ENCODE measurements around the gene COTL1.

The COTL1 gene

GRCh38 chr16:84648595-84649510 lies 31.0 kb upstream of the COTL1 start:
- Histone ChIP-seq H4K8ac (ENCODE audit: low read depth, low read length) (no peak overlapping the region), H2BK15ac (replicated peaks; ENCODE audit: low read depth) (no peak overlapping the region), H2BK120ac (ENCODE audit: low read depth, low read length) (no peak overlapping the region), H3K56ac (ENCODE audit: low read length) (peak overlapping the region; percentile 83), H3K4ac (ENCODE audit: low read depth, low read length) (no peak overlapping the region), H3K4me2 (ENCODE audit: low read length) (peak overlapping the region; percentile 44), H2BK5ac (ENCODE audit: low read length) (no peak overlapping the region), H3K9ac (ENCODE audit: low read length) (peak overlapping the region; percentile 77), H3K79me1 (ENCODE audit: low read length) (no peaks in the 10 kb centered on the region), H2AK5ac (ENCODE audit: low read length) (no peak overlapping the region), H3K27ac (ENCODE audit: low read depth, low read length) (no peak overlapping the region), H3K4me1 (ENCODE audit: control insufficient read depth, low read depth, low read length) (no peaks in the 10 kb centered on the region), H3K18ac (ENCODE audit: low read length) (peak overlapping the region; percentile 88), H3K36me3 (ENCODE audit: control insufficient read depth, insufficient read depth, low read length) (no peaks in the 10 kb centered on the region), H4K5ac (ENCODE audit: low read length) (no peak overlapping the region), H3K4me3 (ENCODE audit: low read length) (peak overlapping the region; percentile 3), H3K79me2 (ENCODE audit: control insufficient read depth, insufficient read depth, low read length) (no peaks in the 10 kb centered on the region), H3K23ac (ENCODE audit: low read length) (peak overlapping the region; percentile 69), H3K27me3 (ENCODE audit: insufficient read depth, low read length, poor library complexity) (no peaks in the 10 kb centered on the region)
- no peak for DNase-seq
- WGBS (ENCODE audit: extremely low coverage, insufficient coverage, low lambda C conversion rate), result no CpG with 5 or more reads among the region's 96 CpGs

DNA sequence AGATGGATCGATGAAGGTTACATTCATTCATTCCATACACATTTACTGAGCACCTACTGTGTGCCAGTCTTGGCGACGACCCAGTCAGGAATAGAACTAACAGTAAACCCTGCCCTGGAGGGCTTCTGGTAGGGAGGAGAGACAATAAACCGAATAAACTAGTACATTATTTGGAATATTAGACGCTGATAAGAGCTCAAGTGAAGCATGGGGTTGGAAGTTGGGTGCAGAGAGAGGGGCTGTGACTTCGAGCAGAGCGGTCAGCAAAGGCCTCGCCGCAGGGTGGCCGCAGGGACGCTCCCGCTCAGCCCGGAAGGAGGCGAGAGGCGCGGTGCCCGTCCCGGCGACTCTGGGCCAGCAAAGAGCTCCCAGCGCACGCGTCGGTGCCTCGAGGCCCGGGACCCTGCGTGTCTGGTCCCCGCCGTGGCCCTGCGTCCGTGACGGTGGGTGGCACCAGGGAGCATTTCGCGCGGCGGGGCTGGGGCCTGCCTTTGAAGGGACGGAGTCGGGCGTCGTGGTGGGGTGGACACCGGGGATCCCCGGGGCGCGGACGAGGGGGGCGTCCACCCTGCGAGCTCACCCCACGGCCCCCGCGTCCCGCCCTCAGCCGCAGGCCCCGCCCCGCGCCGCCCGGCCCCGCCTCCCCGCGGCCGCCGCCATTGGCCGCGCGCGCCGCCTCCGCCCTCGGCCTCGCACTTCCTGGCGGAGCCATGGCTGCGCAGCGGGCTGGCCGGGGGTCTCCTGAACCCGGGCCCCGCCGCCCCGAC lies 30.1 kb upstream of the COTL1 start, which contains the start of gene KLHL36:
Gene KLHL36, plus strand, starts transcription at position 684 of the 767 bp plus-strand sequence. CDS start 2,357 bp downstream, outside the sequence.
- Histone ChIP-seq H2BK120ac (ENCODE audit: low read depth, low read length) (no peak within 1 kb of the TSS), H3K56ac (ENCODE audit: low read length) (peak within 1 kb of the TSS; percentile 92), H3K18ac (ENCODE audit: low read length) (peak within 1 kb of the TSS; percentile 88), H3K4ac (ENCODE audit: low read depth, low read length) (no peak within 1 kb of the TSS), H3K79me1 (ENCODE audit: low read length) (no peaks in the 10 kb centered on the region), H3K4me3 (ENCODE audit: low read length) (peak within 1 kb of the TSS; percentile 58), H2BK5ac (ENCODE audit: low read length) (no peak within 1 kb of the TSS), H3K4me1 (ENCODE audit: control insufficient read depth, low read depth, low read length) (no peaks in the 10 kb centered on the region), H3K79me2 (ENCODE audit: control insufficient read depth, insufficient read depth, low read length) (no peaks in the 10 kb centered on the region), H3K4me2 (ENCODE audit: low read length) (peak within 1 kb of the TSS; percentile 84), H3K9ac (ENCODE audit: low read length) (peak within 1 kb of the TSS; percentile 83), H3K27me3 (ENCODE audit: insufficient read depth, low read length, poor library complexity) (no peaks in the 10 kb centered on the region), H3K23ac (ENCODE audit: low read length) (peak within 1 kb of the TSS; percentile 69), H4K8ac (ENCODE audit: low read depth, low read length) (no peak within 1 kb of the TSS), H3K27ac (ENCODE audit: low read depth, low read length) (no peak within 1 kb of the TSS), H4K5ac (ENCODE audit: low read length) (no peak within 1 kb of the TSS), H2AK5ac (ENCODE audit: low read length) (no peak within 1 kb of the TSS), H3K36me3 (ENCODE audit: control insufficient read depth, insufficient read depth, low read length) (no peaks in the 10 kb centered on the region), H2BK15ac (replicated peaks; ENCODE audit: low read depth) (no peak within 1 kb of the TSS)
- WGBS (ENCODE audit: extremely low coverage, insufficient coverage, low lambda C conversion rate), result no CpG with 5 or more reads among the region's 77 CpGs
- no peak for DNase-seq

- DNase-seq, result no peak
- no peak overlapping the region for H3K27ac ChIP-seq (ENCODE audit: low read depth, low read length)
- no peak overlapping the region for H3K23ac ChIP-seq (ENCODE audit: low read length)
- H3K4me1 ChIP-seq (ENCODE audit: control insufficient read depth, low read depth, low read length), result peaks cover 3% of the 10 kb centered on the region
- H3K27me3 ChIP-seq (ENCODE audit: insufficient read depth, low read length, poor library complexity), result no peaks in the 10 kb centered on the region
- H4K8ac ChIP-seq (ENCODE audit: low read depth, low read length), result no peak overlapping the region
- no peak overlapping the region for H2BK5ac ChIP-seq (ENCODE audit: low read length)
- no peaks in the 10 kb centered on the region for H3K36me3 ChIP-seq (ENCODE audit: control insufficient read depth, insufficient read depth, low read length)
- H3K18ac ChIP-seq (ENCODE audit: low read length), result no peak overlapping the region
- no peaks in the 10 kb centered on the region for H3K79me2 ChIP-seq (ENCODE audit: control insufficient read depth, insufficient read depth, low read length)
- no peak overlapping the region for H2AK5ac ChIP-seq (ENCODE audit: low read length)
- H2BK120ac ChIP-seq (ENCODE audit: low read depth, low read length), result no peak overlapping the region
- no peak overlapping the region for H4K5ac ChIP-seq (ENCODE audit: low read length)
- H3K4me2 ChIP-seq (ENCODE audit: low read length), result no peak overlapping the region
- no peak overlapping the region for H3K4ac ChIP-seq (ENCODE audit: low read depth, low read length)
- no peak overlapping the region for H2BK15ac ChIP-seq (replicated peaks; ENCODE audit: low read depth)
- H3K4me3 ChIP-seq (ENCODE audit: low read length), result no peak overlapping the region
- no peaks in the 10 kb centered on the region for H3K79me1 ChIP-seq (ENCODE audit: low read length)
- no CpG with 5 or more reads among the region's 4 CpGs for WGBS (ENCODE audit: extremely low coverage, insufficient coverage, low lambda C conversion rate)
- H3K56ac ChIP-seq (ENCODE audit: low read length), result no peak overlapping the region
- no peak overlapping the region for H3K9ac ChIP-seq (ENCODE audit: low read length)
Measured at GRCh38 chr16:84643674-84644073, 25.8 kb upstream of the COTL1 start.

DNA sequence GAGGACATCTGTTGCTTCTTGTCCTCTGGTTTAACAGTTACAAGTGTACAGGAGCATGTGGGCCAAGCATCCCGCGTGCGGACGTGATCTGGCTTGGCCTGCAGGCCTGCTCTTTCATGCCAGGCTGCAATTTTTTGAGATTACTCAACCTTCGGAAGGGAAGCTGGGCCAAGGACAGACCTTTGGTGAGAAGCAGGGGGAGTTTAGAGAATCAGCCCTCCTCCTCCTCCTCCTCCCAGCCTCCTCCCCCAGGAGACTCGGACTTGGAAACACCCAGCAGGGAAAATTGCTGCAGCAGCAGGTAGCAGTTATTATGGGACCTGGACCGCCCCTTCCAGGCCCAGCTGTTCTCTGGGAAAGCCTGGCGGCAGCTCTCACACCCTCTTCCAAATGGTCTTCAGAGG lies 25.3 kb upstream of the COTL1 start:
- H3K4me3 ChIP-seq (ENCODE audit: low read length), result no peak overlapping the region
- no peak for DNase-seq
- no peak overlapping the region for H4K5ac ChIP-seq (ENCODE audit: low read length)
- no peak overlapping the region for H3K56ac ChIP-seq (ENCODE audit: low read length)
- no peaks in the 10 kb centered on the region for H3K79me1 ChIP-seq (ENCODE audit: low read length)
- no peaks in the 10 kb centered on the region for H3K36me3 ChIP-seq (ENCODE audit: control insufficient read depth, insufficient read depth, low read length)
- H3K27me3 ChIP-seq (ENCODE audit: insufficient read depth, low read length, poor library complexity), result no peaks in the 10 kb centered on the region
- no peak overlapping the region for H3K27ac ChIP-seq (ENCODE audit: low read depth, low read length)
- no peak overlapping the region for H3K9ac ChIP-seq (ENCODE audit: low read length)
- H3K4me1 ChIP-seq (ENCODE audit: control insufficient read depth, low read depth, low read length), result peaks cover 3% of the 10 kb centered on the region
- no peak overlapping the region for H2BK5ac ChIP-seq (ENCODE audit: low read length)
- no peak overlapping the region for H3K4me2 ChIP-seq (ENCODE audit: low read length)
- no peak overlapping the region for H3K23ac ChIP-seq (ENCODE audit: low read length)
- no peak overlapping the region for H4K8ac ChIP-seq (ENCODE audit: low read depth, low read length)
- no peak overlapping the region for H2BK15ac ChIP-seq (replicated peaks; ENCODE audit: low read depth)
- no peak overlapping the region for H2AK5ac ChIP-seq (ENCODE audit: low read length)
- H3K79me2 ChIP-seq (ENCODE audit: control insufficient read depth, insufficient read depth, low read length), result no peaks in the 10 kb centered on the region
- no peak overlapping the region for H2BK120ac ChIP-seq (ENCODE audit: low read depth, low read length)
- no CpG with 5 or more reads among the region's 8 CpGs for WGBS (ENCODE audit: extremely low coverage, insufficient coverage, low lambda C conversion rate)
- H3K18ac ChIP-seq (ENCODE audit: low read length), result no peak overlapping the region
- H3K4ac ChIP-seq (ENCODE audit: low read depth, low read length), result no peak overlapping the region

DNA sequence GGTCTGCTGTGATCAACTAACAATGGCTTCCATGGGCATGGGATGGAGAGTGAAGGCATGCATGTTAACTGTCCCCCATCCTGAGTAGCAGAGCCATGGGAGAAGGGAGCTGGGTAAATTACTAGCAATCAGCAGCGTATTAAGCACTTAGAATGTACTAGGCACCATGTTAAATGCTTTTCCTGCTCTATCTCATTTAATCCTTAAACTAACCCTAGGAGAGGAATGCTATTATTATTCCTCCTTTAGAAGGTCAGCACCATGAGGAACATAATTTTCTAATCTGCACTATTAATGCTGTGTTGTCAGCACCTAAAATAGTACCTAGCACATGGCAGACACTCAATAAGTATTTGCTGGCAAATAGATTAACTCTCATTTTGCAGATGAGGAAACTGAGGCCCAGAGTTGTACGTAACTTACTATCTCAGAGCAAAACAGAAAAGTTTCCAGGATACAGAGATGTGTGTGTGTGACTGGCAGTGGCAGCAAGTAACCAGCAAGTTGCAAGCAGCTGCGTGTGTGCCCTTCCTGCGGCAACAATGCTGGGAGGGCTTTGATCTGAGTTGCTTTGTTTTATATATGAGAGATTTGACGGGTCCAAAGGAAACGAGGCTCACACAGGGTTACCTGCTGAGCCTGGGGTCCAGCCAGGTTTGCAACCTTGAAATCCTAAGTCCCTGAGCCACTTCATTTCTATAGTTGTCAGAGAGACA lies 23.9 kb upstream of the COTL1 start:
- Histone ChIP-seq H3K27ac (ENCODE audit: low read depth, low read length) (no peak overlapping the region), H3K36me3 (ENCODE audit: control insufficient read depth, insufficient read depth, low read length) (no peaks in the 10 kb centered on the region), H4K5ac (ENCODE audit: low read length) (no peak overlapping the region), H3K56ac (ENCODE audit: low read length) (no peak overlapping the region), H3K79me1 (ENCODE audit: low read length) (no peaks in the 10 kb centered on the region), H3K4me1 (ENCODE audit: control insufficient read depth, low read depth, low read length) (peaks cover 3% of the 10 kb centered on the region), H2AK5ac (ENCODE audit: low read length) (no peak overlapping the region), H3K4me3 (ENCODE audit: low read length) (no peak overlapping the region), H3K23ac (ENCODE audit: low read length) (no peak overlapping the region), H2BK120ac (ENCODE audit: low read depth, low read length) (no peak overlapping the region), H3K79me2 (ENCODE audit: control insufficient read depth, insufficient read depth, low read length) (no peaks in the 10 kb centered on the region), H2BK5ac (ENCODE audit: low read length) (no peak overlapping the region), H2BK15ac (replicated peaks; ENCODE audit: low read depth) (no peak overlapping the region), H3K4ac (ENCODE audit: low read depth, low read length) (no peak overlapping the region), H4K8ac (ENCODE audit: low read depth, low read length) (no peak overlapping the region), H3K27me3 (ENCODE audit: insufficient read depth, low read length, poor library complexity) (no peaks in the 10 kb centered on the region), H3K4me2 (ENCODE audit: low read length) (no peak overlapping the region), H3K9ac (ENCODE audit: low read length) (no peak overlapping the region), H3K18ac (ENCODE audit: low read length) (no peak overlapping the region)
- no CpG with 5 or more reads among the region's 6 CpGs for WGBS (ENCODE audit: extremely low coverage, insufficient coverage, low lambda C conversion rate)
- no peak for DNase-seq
